HepG2 (cell line): ENCODE results near the gene DLG5. TPM values are rescaled to one million over a fixed set of nuclear protein-coding genes. Genes with fewer than 3 reads are reported as not detected.
A peak's percentile ranks its signal among the peaks of the same experiment; 100 is the strongest.

Experiments used
- FOXJ3 ChIP-seq: sonication (generic); formaldehyde crosslinking; IDR thresholded peaks from 2 replicates; pipeline ENCODE4 v1.4.0; 2020; ENCODE audit warnings: missing genetic modification reagents, mild to moderate bottlenecking, borderline replicate concordance
- HOXA5 ChIP-seq: sonication (generic); formaldehyde crosslinking; IDR thresholded peaks from 2 replicates; pipeline ENCODE4 v1.4.0; 2020; ENCODE audit warnings: missing genetic modification reagents
- IKZF4 ChIP-seq: sonication (generic); formaldehyde crosslinking; IDR thresholded peaks from 2 replicates; pipeline ENCODE4 v1.5.1; 2020; ENCODE audit warnings: borderline replicate concordance, mild to moderate bottlenecking, low read depth, missing genetic modification reagents; ENCODE audit errors: not compliant biosample characterization
- JUND ChIP-seq: sonication (generic); formaldehyde crosslinking; IDR thresholded peaks from 2 replicates; pipeline ENCODE4 v1.8.0; 2022; ENCODE audit warnings: mild to moderate bottlenecking, missing genetic modification reagents
- NFYC ChIP-seq: IDR thresholded peaks from 2 replicates; pipeline ENCODE4 v1.6.1; 2016; ENCODE audit warnings: missing genetic modification reagents, missing compliant biosample characterization
- SMARCE1 ChIP-seq: fragments of 450-650 bp; IDR thresholded peaks from 2 replicates; pipeline ENCODE4 v1.6.1; 2017; ENCODE audit warnings: borderline replicate concordance
- TP53 ChIP-seq: sonication (generic); formaldehyde crosslinking; conservative IDR thresholded peaks from 2 replicates; pipeline ENCODE4 v1.4.0; 2020; ENCODE audit warnings: missing genetic modification reagents
- ZKSCAN8 ChIP-seq: IDR thresholded peaks from 2 replicates; pipeline ENCODE4 v1.6.1; 2016; ENCODE audit warnings: borderline replicate concordance, missing genetic modification reagents, missing compliant biosample characterization
- ZNF382 ChIP-seq: sonication (generic); formaldehyde crosslinking; IDR thresholded peaks from 2 replicates; pipeline ENCODE4 v1.5.0; 2020; ENCODE audit warnings: missing genetic modification reagents, mild to moderate bottlenecking, borderline replicate concordance
- ZNF407 ChIP-seq: sonication (generic); formaldehyde crosslinking; IDR thresholded peaks from one replicate; pipeline ENCODE4 v1.5.1; 2020; ENCODE audit warnings: mild to moderate bottlenecking, missing genetic modification reagents; ENCODE audit errors: not compliant biosample characterization
- ZNF512 ChIP-seq: sonication (generic); formaldehyde crosslinking; IDR thresholded peaks from 2 replicates; pipeline ENCODE4 v1.4.0; 2020; ENCODE audit warnings: mild to moderate bottlenecking, missing genetic modification reagents
- ZNF598 ChIP-seq: sonication (generic); formaldehyde crosslinking; IDR thresholded peaks from 2 replicates; pipeline ENCODE4 v1.5.1; 2020; ENCODE audit warnings: mild to moderate bottlenecking, missing genetic modification reagents, borderline replicate concordance
- ZNF75D ChIP-seq: sonication (generic); formaldehyde crosslinking; IDR thresholded peaks from 2 replicates; pipeline ENCODE4 v1.8.1; 2023; ENCODE audit warnings: missing genetic modification reagents, mild to moderate bottlenecking, borderline replicate concordance
- polyA plus RNA-seq, 8 experiments: library from polyadenylated mRNA; depleted of rRNA in 3 of 8; stranded (reverse) in 7 of 8; unstranded in 1 of 8; fragments of >200 nt; fragmentation: Illumina TruSeq in 4 of 8; extraction: Trizol in 4 of 8; gene quantifications; 2 replicates each; pipeline versions ENCODE4 v1.2.1 to v1.2.3, GENCODE V29; 2011 to 2016; ENCODE audit warnings: low read depth in 4 of 8, missing spikeins in 1 of 8, mixed read lengths in 1 of 8; ENCODE audit not compliant: insufficient read depth in 1 of 8
- total RNA-seq, 5 experiments: library from RNA; depleted of rRNA; stranded (reverse); fragments of >200 nt; fragmentation: Illumina TruSeq; extraction: Trizol; gene quantifications; 2 replicates each; pipeline ENCODE4 v1.2.3, GENCODE V29; 2016; ENCODE audit warnings: low read depth in 1 of 5
- TF ChIP-seq, protein P1 (sequence below): IDR thresholded peaks from 2 replicates; pipeline ENCODE4 v1.6.1; 2016; ENCODE audit warnings: low read depth, missing genetic modification reagents, missing compliant biosample characterization

Gene DLG5
- total and polyA plus RNA-seq, 2 of the 13 experiments (the other 11 are each of a cell fraction or from before 2014, with no cell fraction given): 15.5 to 18.2 TPM

- TF ChIP-seq FOXJ3 (CRISPR knock-in tag) (peak; percentile 50; the same call in 1 of the 2 replicates), ZNF75D (CRISPR knock-in tag) (no peak), ZKSCAN8 (CRISPR knock-in tag) (no peak), ZNF598 (CRISPR knock-in tag) (no peak), IKZF4 (CRISPR knock-in tag) (no peak), ZNF407 (CRISPR knock-in tag) (no peak), TP53 (no peak), ZNF382 (CRISPR knock-in tag) (no peak), NFYC (CRISPR knock-in tag) (no peak), HOXA5 (CRISPR knock-in tag) (peak; percentile 38; the same call in 1 of the 2 replicates), ZNF512 (CRISPR knock-in tag) (no peak), JUND (CRISPR knock-in tag) (peak; percentile 12; the same call in 1 of the 2 replicates), SMARCE1 (no peak)
- TF ChIP-seq, protein P1, sequence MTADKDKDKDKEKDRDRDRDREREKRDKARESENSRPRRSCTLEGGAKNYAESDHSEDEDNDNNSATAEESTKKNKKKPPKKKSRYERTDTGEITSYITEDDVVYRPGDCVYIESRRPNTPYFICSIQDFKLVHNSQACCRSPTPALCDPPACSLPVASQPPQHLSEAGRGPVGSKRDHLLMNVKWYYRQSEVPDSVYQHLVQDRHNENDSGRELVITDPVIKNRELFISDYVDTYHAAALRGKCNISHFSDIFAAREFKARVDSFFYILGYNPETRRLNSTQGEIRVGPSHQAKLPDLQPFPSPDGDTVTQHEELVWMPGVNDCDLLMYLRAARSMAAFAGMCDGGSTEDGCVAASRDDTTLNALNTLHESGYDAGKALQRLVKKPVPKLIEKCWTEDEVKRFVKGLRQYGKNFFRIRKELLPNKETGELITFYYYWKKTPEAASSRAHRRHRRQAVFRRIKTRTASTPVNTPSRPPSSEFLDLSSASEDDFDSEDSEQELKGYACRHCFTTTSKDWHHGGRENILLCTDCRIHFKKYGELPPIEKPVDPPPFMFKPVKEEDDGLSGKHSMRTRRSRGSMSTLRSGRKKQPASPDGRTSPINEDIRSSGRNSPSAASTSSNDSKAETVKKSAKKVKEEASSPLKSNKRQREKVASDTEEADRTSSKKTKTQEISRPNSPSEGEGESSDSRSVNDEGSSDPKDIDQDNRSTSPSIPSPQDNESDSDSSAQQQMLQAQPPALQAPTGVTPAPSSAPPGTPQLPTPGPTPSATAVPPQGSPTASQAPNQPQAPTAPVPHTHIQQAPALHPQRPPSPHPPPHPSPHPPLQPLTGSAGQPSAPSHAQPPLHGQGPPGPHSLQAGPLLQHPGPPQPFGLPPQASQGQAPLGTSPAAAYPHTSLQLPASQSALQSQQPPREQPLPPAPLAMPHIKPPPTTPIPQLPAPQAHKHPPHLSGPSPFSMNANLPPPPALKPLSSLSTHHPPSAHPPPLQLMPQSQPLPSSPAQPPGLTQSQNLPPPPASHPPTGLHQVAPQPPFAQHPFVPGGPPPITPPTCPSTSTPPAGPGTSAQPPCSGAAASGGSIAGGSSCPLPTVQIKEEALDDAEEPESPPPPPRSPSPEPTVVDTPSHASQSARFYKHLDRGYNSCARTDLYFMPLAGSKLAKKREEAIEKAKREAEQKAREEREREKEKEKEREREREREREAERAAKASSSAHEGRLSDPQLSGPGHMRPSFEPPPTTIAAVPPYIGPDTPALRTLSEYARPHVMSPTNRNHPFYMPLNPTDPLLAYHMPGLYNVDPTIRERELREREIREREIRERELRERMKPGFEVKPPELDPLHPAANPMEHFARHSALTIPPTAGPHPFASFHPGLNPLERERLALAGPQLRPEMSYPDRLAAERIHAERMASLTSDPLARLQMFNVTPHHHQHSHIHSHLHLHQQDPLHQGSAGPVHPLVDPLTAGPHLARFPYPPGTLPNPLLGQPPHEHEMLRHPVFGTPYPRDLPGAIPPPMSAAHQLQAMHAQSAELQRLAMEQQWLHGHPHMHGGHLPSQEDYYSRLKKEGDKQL: peak; percentile 23; the same call in 1 of the 2 replicates
Observed at GRCh38 chr10:77909749-77910375, 16.7 kb downstream of the DLG5 start (continued).
